Mesendoderm (in vitro differentiated cells): ENCODE data around the gene PIK3R4.
A peak's percentile ranks its signal among the peaks of the same experiment; 100 is the strongest.

ENCODE experiments used
- DNase-seq: peaks from one replicate; pipeline ENCODE4 v3.0.0; 2013
- H2AK5ac ChIP-seq: 2 replicates; pipeline ENCODE4 v1.6.1; 2013; ENCODE audit warnings: low read length, inconsistent platforms
- H2BK120ac ChIP-seq: 2 replicates; pipeline ENCODE4 v1.6.1; 2013; ENCODE audit warnings: low read depth, mild to moderate bottlenecking, low read length, moderate library complexity, mixed read lengths
- H2BK15ac ChIP-seq: replicated peaks from 2 replicates; pipeline ENCODE4 v1.6.1; 2013; ENCODE audit warnings: low read depth, mild to moderate bottlenecking, moderate library complexity
- H2BK5ac ChIP-seq: 2 replicates; pipeline ENCODE4 v1.6.1; 2013; ENCODE audit warnings: low read length, inconsistent platforms
- H3K18ac ChIP-seq: 2 replicates; pipeline ENCODE4 v1.6.1; 2013; ENCODE audit warnings: mild to moderate bottlenecking, low read length, mixed read lengths
- H3K23ac ChIP-seq: one replicate; pipeline ENCODE4 v1.6.1; 2013; ENCODE audit warnings: low read length
- H3K27ac ChIP-seq: 2 replicates; pipeline ENCODE4 v1.5.1; 2013; ENCODE audit warnings: low read depth, mild to moderate bottlenecking, inconsistent platforms, low read length, moderate library complexity
- H3K27me3 ChIP-seq: 2 replicates; pipeline ENCODE4 v1.6.1; 2013; ENCODE audit warnings: low read length, control low read depth, mild to moderate bottlenecking, inconsistent platforms; ENCODE audit not compliant: insufficient read depth, poor library complexity
- H3K36me3 ChIP-seq: 2 replicates; pipeline ENCODE4 v1.6.1; 2013; ENCODE audit warnings: low read length, inconsistent platforms; ENCODE audit not compliant: control insufficient read depth, insufficient read depth
- H3K4ac ChIP-seq: one replicate; pipeline ENCODE4 v1.6.1; 2013; ENCODE audit warnings: low read depth, mild to moderate bottlenecking, low read length, moderate library complexity
- H3K4me1 ChIP-seq: 2 replicates; pipeline ENCODE4 v1.6.1; 2013; ENCODE audit warnings: low read depth, low read length, inconsistent platforms; ENCODE audit not compliant: control insufficient read depth
- H3K4me2 ChIP-seq: 2 replicates; pipeline ENCODE4 v1.6.1; 2013; ENCODE audit warnings: low read length
- H3K4me3 ChIP-seq: 2 replicates; pipeline ENCODE4 v1.5.1; 2013; ENCODE audit warnings: mild to moderate bottlenecking, low read length
- H3K56ac ChIP-seq: one replicate; pipeline ENCODE4 v1.6.1; 2013; ENCODE audit warnings: low read length
- H3K79me1 ChIP-seq: 2 replicates; pipeline ENCODE4 v1.6.1; 2013; ENCODE audit warnings: low read length, inconsistent platforms
- H3K79me2 ChIP-seq: 2 replicates; pipeline ENCODE4 v1.6.1; 2013; ENCODE audit warnings: mild to moderate bottlenecking, low read length; ENCODE audit not compliant: control insufficient read depth, insufficient read depth
- H3K9ac ChIP-seq: 2 replicates; pipeline ENCODE4 v1.6.1; 2013; ENCODE audit warnings: low read length, inconsistent platforms
- H4K5ac ChIP-seq: one replicate; pipeline ENCODE4 v1.6.1; 2013; ENCODE audit warnings: low read length
- H4K8ac ChIP-seq: one replicate; pipeline ENCODE4 v1.6.1; 2013; ENCODE audit warnings: low read depth, mild to moderate bottlenecking, control low read depth, low read length, moderate library complexity
- WGBS: extraction: QIAGEN DNeasy Blood & Tissue Kit; methylation state at CpG from one replicate; pipeline ENCODE4 v1.1.7; 2013; ENCODE audit warnings: low lambda C conversion rate, missing lambda C conversion rate; ENCODE audit not compliant: insufficient coverage; ENCODE audit errors: extremely low coverage; 5-methylcytosine and 5-hydroxymethylcytosine counted together

PIK3R4 gene

DNA sequence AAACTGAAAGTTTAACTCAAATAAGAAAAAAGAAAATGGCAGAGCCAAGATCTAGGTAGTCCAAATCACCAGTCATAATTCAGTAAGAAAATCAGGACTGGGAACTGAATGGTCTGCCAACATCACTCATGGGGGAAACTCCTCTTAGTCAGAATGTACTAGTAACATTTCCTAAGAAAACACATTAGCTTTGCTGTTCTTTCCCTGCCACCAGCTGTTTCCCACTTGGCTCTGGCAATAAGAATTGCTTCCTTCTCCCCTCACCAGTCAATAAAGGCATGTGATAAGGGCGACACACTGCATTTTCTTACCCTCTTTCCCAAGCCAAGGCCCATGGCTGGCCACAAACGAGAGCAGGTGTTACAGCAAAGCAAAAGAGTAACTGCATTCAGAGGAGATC lies 46.1 kb downstream of the PIK3R4 start:
- Histone ChIP-seq H3K36me3 (no peaks in the 10 kb centered on the region), H3K56ac (no peak overlapping the region), H3K4me2 (no peak overlapping the region), H3K18ac (no peak overlapping the region), H3K4ac (no peak overlapping the region), H3K79me2 (no peaks in the 10 kb centered on the region), H3K4me1 (no peaks in the 10 kb centered on the region), H3K4me3 (no peak overlapping the region), H3K9ac (no peak overlapping the region), H4K5ac (no peak overlapping the region), H3K79me1 (no peaks in the 10 kb centered on the region), H3K27ac (no peak overlapping the region), H4K8ac (no peak overlapping the region), H2BK15ac (no peak overlapping the region), H2BK5ac (no peak overlapping the region), H3K27me3 (no peaks in the 10 kb centered on the region), H2AK5ac (no peak overlapping the region), H2BK120ac (no peak overlapping the region), H3K23ac (no peak overlapping the region)
- no CpG with 5 or more reads among the region's 2 CpGs for WGBS
- no peak for DNase-seq

DNA sequence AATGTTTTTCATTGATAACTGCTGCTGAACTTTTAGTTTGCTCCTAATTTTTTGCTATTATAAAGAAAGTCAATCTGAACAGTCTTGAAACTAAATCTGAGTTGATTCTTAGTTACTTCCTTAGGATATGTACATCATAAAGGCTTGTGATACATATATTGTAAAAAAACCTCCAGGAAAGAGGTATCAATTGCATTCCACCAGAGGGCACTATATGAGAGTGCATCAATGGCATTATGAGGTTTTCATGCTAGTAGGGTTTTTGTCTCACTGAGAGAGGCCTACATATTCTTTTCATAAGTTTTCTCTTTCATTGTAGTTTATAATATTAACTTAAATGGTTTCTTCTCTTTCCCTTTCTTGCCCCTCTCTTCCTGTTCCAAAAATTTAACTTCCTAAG lies 46.9 kb downstream of the PIK3R4 start:
- H2BK5ac ChIP-seq = no peak overlapping the region
- no peak overlapping the region for H3K4me3 ChIP-seq
- H3K79me2 ChIP-seq = no peaks in the 10 kb centered on the region
- H3K9ac ChIP-seq = no peak overlapping the region
- no peak overlapping the region for H4K5ac ChIP-seq
- no peak overlapping the region for H3K18ac ChIP-seq
- no peaks in the 10 kb centered on the region for H3K4me1 ChIP-seq
- H2BK120ac ChIP-seq = no peak overlapping the region
- no peaks in the 10 kb centered on the region for H3K27me3 ChIP-seq
- no peak overlapping the region for H3K4ac ChIP-seq
- no peak overlapping the region for H2BK15ac ChIP-seq
- no peak overlapping the region for H3K27ac ChIP-seq
- H3K23ac ChIP-seq = no peak overlapping the region
- H3K4me2 ChIP-seq = no peak overlapping the region
- H3K79me1 ChIP-seq = no peaks in the 10 kb centered on the region
- H3K36me3 ChIP-seq = no peaks in the 10 kb centered on the region
- H3K56ac ChIP-seq = no peak overlapping the region
- DNase-seq = peak; percentile 49
- no peak overlapping the region for H2AK5ac ChIP-seq
- H4K8ac ChIP-seq = no peak overlapping the region

DNA sequence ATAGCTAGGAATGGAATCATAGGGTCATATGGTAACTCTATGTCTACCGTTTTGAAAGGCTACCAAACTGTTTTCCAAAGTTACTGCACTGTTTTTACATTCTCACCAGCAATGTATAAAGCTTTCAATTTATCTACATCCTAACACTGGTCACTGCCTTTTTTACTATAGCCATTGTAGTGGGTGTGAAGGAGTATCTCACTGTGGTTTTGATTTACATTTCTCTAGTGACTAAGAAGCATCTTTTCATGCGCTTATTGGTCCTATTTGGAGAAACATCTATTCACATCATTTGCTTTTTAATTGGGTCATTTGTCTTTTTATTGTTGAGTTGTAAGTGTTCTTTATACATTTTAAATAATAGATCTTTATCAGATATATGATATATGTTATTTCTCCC lies 53.3 kb downstream of the PIK3R4 start:
- Histone ChIP-seq H2BK120ac (no peak overlapping the region), H3K56ac (no peak overlapping the region), H3K4ac (no peak overlapping the region), H3K27me3 (no peaks in the 10 kb centered on the region), H4K8ac (no peak overlapping the region), H3K4me1 (no peaks in the 10 kb centered on the region), H2AK5ac (no peak overlapping the region), H3K36me3 (no peaks in the 10 kb centered on the region), H3K79me2 (no peaks in the 10 kb centered on the region), H3K79me1 (no peaks in the 10 kb centered on the region), H3K27ac (no peak overlapping the region), H3K18ac (no peak overlapping the region), H2BK5ac (no peak overlapping the region), H3K9ac (no peak overlapping the region), H3K4me3 (no peak overlapping the region), H3K23ac (no peak overlapping the region), H4K5ac (no peak overlapping the region), H2BK15ac (no peak overlapping the region), H3K4me2 (no peak overlapping the region)
- DNase-seq = no peak
- no CpG with 5 or more reads among the region's 2 CpGs for WGBS

DNA sequence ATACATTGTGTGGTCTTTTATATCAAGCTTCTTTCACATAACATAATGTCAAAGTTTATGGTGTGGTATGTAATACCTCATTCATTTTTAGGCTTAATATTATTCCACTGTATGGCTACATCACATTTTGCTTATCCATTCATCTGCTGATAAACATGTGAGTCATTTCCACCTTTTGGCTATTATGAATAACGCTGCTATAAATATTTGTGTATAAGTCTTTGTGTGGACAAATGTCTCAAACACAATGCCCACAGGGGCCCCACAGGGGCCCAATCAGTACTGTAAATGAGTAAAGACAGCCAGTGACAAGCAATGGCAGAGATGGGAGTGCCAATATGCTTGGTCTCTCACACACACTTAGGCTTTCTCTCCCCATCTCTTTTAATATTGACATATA lies 54.2 kb downstream of the PIK3R4 start:
- no peak overlapping the region for H3K9ac ChIP-seq
- H2BK120ac ChIP-seq = no peak overlapping the region
- H4K8ac ChIP-seq = no peak overlapping the region
- H2AK5ac ChIP-seq = no peak overlapping the region
- H3K4me1 ChIP-seq = no peaks in the 10 kb centered on the region
- no peak overlapping the region for H3K4me3 ChIP-seq
- no peaks in the 10 kb centered on the region for H3K79me2 ChIP-seq
- no peak overlapping the region for H4K5ac ChIP-seq
- WGBS = no CpG with 5 or more reads among the region's 1 CpG
- no peak overlapping the region for H3K23ac ChIP-seq
- H2BK5ac ChIP-seq = no peak overlapping the region
- no peaks in the 10 kb centered on the region for H3K79me1 ChIP-seq
- H3K4ac ChIP-seq = no peak overlapping the region
- H3K4me2 ChIP-seq = no peak overlapping the region
- H3K27me3 ChIP-seq = no peaks in the 10 kb centered on the region
- no peak overlapping the region for H3K18ac ChIP-seq
- H3K56ac ChIP-seq = no peak overlapping the region
- H3K27ac ChIP-seq = no peak overlapping the region
- H2BK15ac ChIP-seq = no peak overlapping the region
- DNase-seq = no peak
- H3K36me3 ChIP-seq = no peaks in the 10 kb centered on the region

DNA sequence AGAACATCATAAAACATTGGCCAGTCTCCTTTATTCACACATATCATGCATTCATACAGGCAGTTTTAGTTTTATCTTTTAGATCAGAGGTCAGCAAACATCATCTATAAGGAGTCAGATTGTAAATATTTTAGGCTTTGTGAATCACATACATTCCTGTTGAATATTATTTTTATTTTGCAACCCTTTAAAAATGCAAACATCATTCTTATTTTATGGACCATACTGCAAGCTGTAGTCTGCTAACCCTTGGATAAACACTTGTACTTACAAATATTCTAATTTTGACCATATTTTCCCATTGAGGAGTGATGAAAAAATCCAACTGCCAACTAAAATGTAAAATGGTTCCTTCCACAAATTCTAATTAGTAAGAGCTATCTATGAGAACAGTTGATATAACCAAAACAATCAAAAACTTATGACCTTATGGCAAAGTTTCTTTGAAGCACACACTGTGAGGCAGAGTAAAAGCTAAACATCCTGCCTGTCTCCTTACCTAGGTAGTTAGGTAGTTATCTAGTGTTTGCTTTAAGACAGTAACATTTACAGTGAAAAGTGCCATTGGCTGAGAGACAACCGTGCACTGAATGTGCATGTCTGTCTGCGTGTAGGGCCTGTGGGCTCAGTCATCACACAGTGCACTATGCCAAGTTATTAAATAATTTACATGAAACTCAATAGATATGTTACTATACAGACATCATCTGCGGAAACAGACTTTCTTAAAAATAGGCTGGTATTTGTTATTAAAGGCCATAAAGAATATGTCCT lies 57.7 kb downstream of the PIK3R4 start:
- no peak overlapping the region for H3K4me2 ChIP-seq
- H4K8ac ChIP-seq = no peak overlapping the region
- no peak overlapping the region for H3K23ac ChIP-seq
- no peak overlapping the region for H3K18ac ChIP-seq
- H3K9ac ChIP-seq = no peak overlapping the region
- peaks cover 2% of the 10 kb centered on the region for H3K36me3 ChIP-seq
- WGBS = no CpG with 5 or more reads among the region's 3 CpGs
- no peaks in the 10 kb centered on the region for H3K27me3 ChIP-seq
- H3K4ac ChIP-seq = no peak overlapping the region
- no peak overlapping the region for H2BK5ac ChIP-seq
- H4K5ac ChIP-seq = no peak overlapping the region
- H2AK5ac ChIP-seq = no peak overlapping the region
- DNase-seq = no peak
- H3K4me1 ChIP-seq = no peaks in the 10 kb centered on the region
- H2BK15ac ChIP-seq = no peak overlapping the region
- H3K27ac ChIP-seq = no peak overlapping the region
- no peak overlapping the region for H3K4me3 ChIP-seq
- no peak overlapping the region for H3K56ac ChIP-seq
- H2BK120ac ChIP-seq = no peak overlapping the region
- no peaks in the 10 kb centered on the region for H3K79me1 ChIP-seq
- H3K79me2 ChIP-seq = no peaks in the 10 kb centered on the region
